Stimulated activated naive CD8-positive, alpha-beta T cell treated with anti-CD3 and anti-CD28 coated beads, Interleukin-15, Interleukin-2, amounts not matched to agents 100 ng/mL and 50 ng/mL, for 24 hours (primary cell): ENCODE data around the gene XYLT2.
"Not testable (repeated sequence)": the region's sequence is repeated elsewhere in the genome, so short reads cannot be mapped to it uniquely, and the experiment has no call there.

ENCODE experiments used
- H3K27ac Mint-ChIP-seq: one replicate; pipeline ENCODE4 v1.8.0; 2021; ENCODE audit warnings: mild to moderate bottlenecking, mixed read lengths
- H3K27me3 Mint-ChIP-seq: one replicate; pipeline ENCODE4 v1.8.0; 2021; ENCODE audit warnings: mixed read lengths
- H3K36me3 Mint-ChIP-seq: one replicate; pipeline ENCODE4 v1.8.0; 2021; ENCODE audit warnings: low read depth, mixed read lengths
- H3K4me1 Mint-ChIP-seq: one replicate; pipeline ENCODE4 v1.8.0; 2021; ENCODE audit warnings: low read depth, mixed read lengths
- H3K4me3 Mint-ChIP-seq: one replicate; pipeline ENCODE4 v1.8.0; 2021; ENCODE audit warnings: mild to moderate bottlenecking, mixed read lengths
- H3K9me3 Mint-ChIP-seq: one replicate; pipeline ENCODE4 v1.8.0; 2021; ENCODE audit warnings: mixed read lengths

XYLT2 gene

DNA sequence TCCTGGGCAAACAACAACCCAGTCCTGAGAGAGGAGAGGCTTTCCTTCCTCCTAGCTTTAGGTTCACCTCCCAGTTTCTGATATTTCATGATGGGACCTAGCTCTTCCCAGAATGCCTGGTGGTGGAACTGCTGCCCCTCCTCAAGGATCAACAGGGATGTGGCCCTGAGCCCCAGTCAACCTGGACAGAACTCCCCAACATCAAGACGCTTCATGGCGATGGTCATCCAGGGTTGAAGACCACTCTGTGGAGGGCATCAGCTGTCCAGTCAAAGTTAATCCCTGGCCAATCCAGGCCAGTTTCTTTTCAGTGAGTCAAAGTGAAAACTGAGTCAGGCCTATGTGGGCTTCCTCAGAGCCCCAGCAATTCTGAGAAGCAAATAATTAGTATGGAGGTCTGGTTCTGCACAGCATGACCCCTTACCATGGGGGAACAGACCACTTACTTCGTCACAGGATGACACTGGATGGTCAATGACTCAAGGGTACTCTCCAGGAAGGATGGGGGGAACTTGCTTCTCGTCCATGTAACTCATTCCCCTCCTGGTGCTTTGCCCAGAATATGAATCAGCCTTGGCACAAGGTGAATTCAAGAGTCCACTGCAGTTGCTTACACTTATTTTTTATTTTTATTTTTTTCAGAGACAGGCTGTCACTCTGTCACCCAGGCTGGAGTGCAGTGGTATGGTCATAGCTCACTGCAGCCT, 14.7 kb upstream of the XYLT2 start:
- Mint-ChIP-seq H3K36me3 (no peaks in the 10 kb centered on the region), H3K27me3 (peaks cover 11% of the 10 kb centered on the region), H3K9me3 (no peaks in the 10 kb centered on the region), H3K4me3 (no peak overlapping the region), H3K4me1 (peaks cover 19% of the 10 kb centered on the region), H3K27ac (peak overlapping the region; percentile 45)

DNA sequence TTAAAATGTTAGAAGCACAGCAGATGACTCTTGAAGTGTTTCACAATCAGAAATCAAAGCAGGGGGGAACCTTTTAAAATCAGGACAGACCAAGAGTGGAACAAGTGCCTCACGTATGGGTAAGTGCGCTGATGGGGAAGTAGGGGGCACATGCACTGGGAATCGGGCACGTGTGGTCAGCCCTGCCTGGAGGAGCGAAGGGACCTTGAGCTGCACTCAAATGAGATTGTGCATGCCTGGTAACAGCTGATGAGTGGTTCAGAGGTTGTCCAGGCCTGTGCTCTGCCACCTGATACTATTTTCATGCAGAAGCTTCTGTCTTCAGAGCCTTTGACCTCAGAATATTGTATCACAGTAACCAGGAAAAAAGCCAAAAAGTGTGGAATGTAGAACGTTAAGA, 13.7 kb upstream of the XYLT2 start:
- Mint-ChIP-seq H3K9me3 (no peaks in the 10 kb centered on the region), H3K27ac (no peak overlapping the region), H3K36me3 (no peaks in the 10 kb centered on the region), H3K4me1 (peaks cover 13% of the 10 kb centered on the region), H3K27me3 (peaks cover 11% of the 10 kb centered on the region), H3K4me3 (no peak overlapping the region)

DNA sequence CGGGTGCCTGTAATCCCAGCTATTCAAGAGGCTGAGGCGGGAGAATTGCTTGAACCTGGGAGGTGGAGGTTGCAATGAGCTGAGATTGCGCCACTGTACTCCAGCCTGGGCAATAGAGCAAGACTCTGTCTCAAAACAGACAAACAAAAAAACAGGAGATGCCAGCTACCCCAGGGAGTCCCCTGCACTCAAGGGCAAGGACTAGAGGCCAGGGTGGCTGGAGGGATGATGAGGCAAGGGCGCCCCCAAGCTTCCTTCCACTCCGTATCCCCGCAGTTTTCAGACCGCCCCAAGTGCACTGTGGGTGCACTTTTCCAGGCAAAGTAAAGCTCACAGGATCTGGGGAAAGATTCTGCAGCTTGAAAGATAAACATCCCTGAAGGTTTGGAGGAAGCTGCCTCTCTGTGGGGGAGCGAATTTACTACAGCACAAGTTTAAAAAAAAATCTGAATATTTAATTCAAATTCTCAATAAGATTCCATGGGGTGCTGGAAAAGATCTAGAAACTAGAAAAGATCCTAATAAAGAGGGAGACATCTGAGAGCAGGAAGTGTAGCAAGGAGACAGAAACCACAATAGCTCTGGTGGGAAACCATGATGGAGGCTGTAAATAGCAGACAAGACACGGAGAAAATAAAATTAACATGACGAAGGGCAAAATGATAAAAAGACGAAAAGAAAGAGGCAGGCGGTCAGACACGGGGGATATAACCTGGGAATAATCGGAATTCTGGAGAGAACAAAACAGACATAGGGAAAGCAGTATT, 12.5 kb upstream of the XYLT2 start:
- peak overlapping the region; percentile 36 for H3K27ac Mint-ChIP-seq

GRCh38 chr17:50337956-50338355, 8.0 kb upstream of the XYLT2 start:
- no peak overlapping the region for H3K27ac Mint-ChIP-seq
- H3K36me3 Mint-ChIP-seq: peaks cover 5% of the 10 kb centered on the region
- H3K27me3 Mint-ChIP-seq: peaks cover 13% of the 10 kb centered on the region

More for the DNA sequence above, 12.5 kb upstream of the XYLT2 start:
- H3K9me3 Mint-ChIP-seq, H3K36me3 Mint-ChIP-seq: not testable (repeated sequence)
- Mint-ChIP-seq H3K4me3 (peak overlapping the region; percentile 54), H3K4me1 (peaks cover 13% of the 10 kb centered on the region), H3K27me3 (peaks cover 11% of the 10 kb centered on the region)

DNA sequence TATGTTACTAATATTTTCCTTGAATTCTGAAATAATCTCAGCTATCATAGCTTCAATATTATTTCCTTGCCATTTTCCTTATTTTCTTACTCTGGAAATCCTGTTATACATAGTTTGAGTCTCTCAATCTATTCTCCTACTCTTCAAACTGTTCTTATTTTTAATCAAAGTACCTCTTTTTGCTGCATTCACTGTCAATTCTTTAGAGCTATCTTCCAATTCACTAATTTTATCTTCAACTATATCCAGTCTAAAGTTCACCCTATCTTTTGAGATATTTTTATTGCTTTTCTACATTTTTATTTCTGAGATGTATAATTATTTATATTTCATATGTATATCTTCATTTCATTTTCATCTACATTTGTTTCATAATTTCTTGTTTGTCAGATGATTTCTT, 7.3 kb upstream of the XYLT2 start:
- Mint-ChIP-seq H3K27ac (no peak overlapping the region), H3K27me3 (peaks cover 11% of the 10 kb centered on the region), H3K36me3 (peaks cover 5% of the 10 kb centered on the region), H3K4me1 (peaks cover 6% of the 10 kb centered on the region), H3K4me3 (no peak overlapping the region), H3K9me3 (peaks cover 14% of the 10 kb centered on the region)

More at GRCh38 chr17:50337956-50338355, 8.0 kb upstream of the XYLT2 start:
- H3K4me1 Mint-ChIP-seq: peaks cover 9% of the 10 kb centered on the region
- peaks cover 14% of the 10 kb centered on the region for H3K9me3 Mint-ChIP-seq
- no peak overlapping the region for H3K4me3 Mint-ChIP-seq

DNA sequence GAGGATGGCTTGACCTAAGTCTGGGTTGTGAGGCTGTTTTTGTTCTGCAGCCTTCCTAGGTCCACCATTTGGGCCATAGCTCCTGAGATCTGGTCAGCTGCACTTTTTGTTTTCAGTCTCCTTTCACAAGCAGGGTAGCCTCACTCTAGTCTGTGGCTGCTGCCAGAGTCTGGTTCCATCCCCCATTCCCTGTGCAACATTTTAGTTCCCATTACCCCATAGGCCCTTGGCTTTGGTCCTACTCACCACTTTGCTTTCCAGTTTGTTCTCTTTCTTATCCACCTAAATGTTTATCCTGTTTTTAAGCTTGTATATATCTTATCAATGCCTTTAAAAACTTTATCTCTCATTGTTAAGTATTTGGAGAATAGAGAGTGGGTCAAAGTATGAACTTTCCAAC, 6.5 kb upstream of the XYLT2 start:
- peaks cover 6% of the 10 kb centered on the region for H3K27me3 Mint-ChIP-seq
- H3K36me3 Mint-ChIP-seq: peaks cover 5% of the 10 kb centered on the region
- no peak overlapping the region for H3K27ac Mint-ChIP-seq
- peaks cover 1% of the 10 kb centered on the region for H3K4me1 Mint-ChIP-seq
- H3K4me3 Mint-ChIP-seq: no peak overlapping the region
- H3K9me3 Mint-ChIP-seq: peaks cover 14% of the 10 kb centered on the region

DNA sequence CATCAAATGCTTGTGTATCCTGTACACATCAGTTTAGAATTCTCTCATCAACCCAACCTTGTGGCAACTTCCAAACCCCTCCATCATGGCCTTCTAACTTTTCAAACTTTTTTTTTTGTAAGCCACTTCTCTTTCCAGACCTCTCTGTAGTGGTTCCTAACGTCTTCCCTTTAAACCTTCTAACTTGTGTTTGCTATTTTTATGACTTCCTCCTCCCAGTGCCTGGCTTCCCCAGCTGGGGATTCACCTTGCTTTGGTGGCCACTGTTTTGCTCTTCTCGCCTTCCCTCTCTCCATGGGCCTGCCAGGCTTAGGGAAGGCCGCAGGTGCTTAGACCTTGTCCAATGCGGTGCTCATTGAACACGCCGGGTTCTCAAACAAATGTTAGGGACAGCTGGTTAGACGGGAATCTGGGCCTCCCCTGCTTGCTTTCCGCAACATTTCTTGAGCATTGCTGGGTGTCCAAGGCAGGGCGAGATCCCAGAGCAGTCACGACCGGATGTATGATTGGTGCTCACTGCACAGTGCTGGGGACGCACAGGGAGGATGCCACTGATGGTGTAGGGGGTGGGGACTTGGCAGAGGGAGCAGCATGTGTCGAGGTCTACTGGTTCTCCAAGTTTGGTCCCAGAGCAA, 1.1 kb upstream of the XYLT2 start:
- Mint-ChIP-seq H3K27ac (peak overlapping the region; percentile 50), H3K36me3 (peaks cover 7% of the 10 kb centered on the region), H3K27me3 (peaks cover 6% of the 10 kb centered on the region), H3K9me3 (no peaks in the 10 kb centered on the region), H3K4me1 (peaks cover 38% of the 10 kb centered on the region), H3K4me3 (peak overlapping the region; percentile 81)

DNA sequence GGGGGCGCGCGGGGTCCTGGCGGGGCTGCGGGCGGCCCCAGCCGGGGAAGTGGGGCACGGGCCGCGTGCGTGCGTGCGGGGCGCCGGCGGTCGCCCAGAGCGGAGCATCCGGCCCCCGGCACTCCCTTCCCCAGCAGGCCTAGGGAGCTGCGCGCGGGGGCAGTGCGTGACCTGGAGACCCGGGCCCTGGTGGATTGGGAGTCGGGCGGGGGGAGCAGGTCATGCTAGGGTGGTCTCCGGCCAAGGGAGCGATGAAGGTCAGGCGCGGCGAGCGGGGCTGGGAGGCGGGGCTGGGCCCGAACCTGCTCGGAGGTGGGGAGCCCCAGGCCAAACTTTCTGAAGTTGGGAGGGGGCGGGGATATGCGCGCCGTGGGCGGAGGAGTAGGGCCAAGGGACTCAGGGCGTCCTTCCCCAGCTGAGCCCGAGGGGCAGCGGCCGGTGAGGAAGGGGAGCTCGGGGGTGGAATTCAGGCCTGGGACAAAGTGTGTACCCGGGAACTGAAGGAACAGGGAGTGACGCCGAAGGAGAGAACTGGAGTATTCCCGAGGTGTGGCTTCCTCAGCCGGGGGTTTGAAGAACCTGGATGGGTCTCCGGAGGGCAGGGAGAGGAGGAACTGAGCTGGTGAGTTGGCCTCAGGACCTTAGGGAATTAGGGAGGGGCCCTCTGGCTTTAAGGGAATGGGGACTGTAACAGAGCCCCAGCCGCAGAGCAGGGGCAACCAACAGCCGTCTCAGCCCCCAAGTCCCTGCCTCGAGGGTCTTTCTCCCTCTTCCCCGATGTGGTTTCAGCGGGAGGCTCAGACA, 589 bp downstream of the XYLT2 start:
- H3K9me3 Mint-ChIP-seq: no peaks in the 10 kb centered on the region
- peak overlapping the region; percentile 92 for H3K4me3 Mint-ChIP-seq
- peak overlapping the region; percentile 79 for H3K27ac Mint-ChIP-seq
- H3K27me3 Mint-ChIP-seq: no peaks in the 10 kb centered on the region
- peaks cover 38% of the 10 kb centered on the region for H3K4me1 Mint-ChIP-seq
- H3K36me3 Mint-ChIP-seq: peaks cover 7% of the 10 kb centered on the region

DNA sequence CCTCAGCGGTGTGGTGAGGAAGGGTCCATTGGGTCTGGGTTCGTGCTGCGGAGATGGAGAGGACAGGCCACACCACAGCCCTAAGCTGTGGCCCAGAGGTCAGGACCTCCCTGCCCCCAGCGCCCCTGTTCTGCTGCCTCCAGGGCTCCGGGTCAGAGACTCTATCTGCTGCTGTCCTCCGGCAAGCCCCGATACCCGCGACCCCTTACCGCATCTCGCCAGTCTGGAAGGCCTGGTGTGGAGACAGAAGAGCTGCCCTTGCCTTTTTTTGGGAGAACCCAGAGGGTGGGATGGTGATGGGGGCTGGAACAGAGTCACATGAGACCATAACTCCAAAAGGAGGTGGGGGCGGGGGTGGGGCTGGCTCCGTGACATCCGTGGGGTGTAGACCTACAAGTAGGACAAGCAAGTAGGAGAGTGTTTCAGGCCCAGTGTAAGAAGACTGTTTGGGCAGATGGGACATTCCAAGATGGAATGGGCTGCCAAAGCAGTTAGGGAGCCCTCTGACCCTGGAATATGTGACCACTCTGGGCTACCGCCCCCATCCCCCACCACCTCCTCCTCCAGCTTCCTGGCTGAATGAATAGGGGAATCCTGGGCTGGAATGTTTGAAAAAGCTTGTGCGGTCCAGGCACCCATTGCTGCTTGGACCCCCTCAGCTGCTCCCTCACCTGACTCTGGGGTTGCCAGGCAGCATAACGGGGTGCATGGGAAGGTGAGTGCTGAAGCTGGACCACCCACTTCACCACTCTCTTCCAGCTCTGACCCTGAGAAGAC, 1.4 kb downstream of the XYLT2 start:
- peaks cover 7% of the 10 kb centered on the region for H3K36me3 Mint-ChIP-seq
- H3K4me3 Mint-ChIP-seq: peak overlapping the region; percentile 92
- peaks cover 38% of the 10 kb centered on the region for H3K4me1 Mint-ChIP-seq
- H3K27me3 Mint-ChIP-seq: no peaks in the 10 kb centered on the region
- H3K9me3 Mint-ChIP-seq: no peaks in the 10 kb centered on the region
- H3K27ac Mint-ChIP-seq: peak overlapping the region; percentile 79

DNA sequence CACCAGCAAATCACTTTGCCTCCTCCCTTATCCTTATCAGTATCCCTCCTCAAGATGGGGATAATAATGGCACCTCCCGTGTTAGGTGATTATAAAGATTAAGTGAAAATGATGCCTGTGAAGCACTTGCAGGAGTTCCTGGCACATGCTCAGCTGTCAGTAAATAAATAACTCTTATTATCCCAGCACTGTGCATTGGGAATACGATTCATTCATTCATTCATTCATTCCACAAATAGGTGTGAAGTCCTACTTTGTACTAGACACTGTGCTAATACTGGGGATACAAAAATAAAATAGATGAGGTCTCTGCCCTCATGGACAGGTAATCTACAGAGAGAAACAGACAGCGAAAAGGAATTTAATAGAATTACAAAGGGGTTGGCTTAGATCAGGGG, 2.0 kb downstream of the XYLT2 start:
- no peaks in the 10 kb centered on the region for H3K9me3 Mint-ChIP-seq
- H3K27ac Mint-ChIP-seq: peak overlapping the region; percentile 34
- no peaks in the 10 kb centered on the region for H3K27me3 Mint-ChIP-seq
- peak overlapping the region; percentile 92 for H3K4me3 Mint-ChIP-seq
- peaks cover 7% of the 10 kb centered on the region for H3K36me3 Mint-ChIP-seq
- peaks cover 38% of the 10 kb centered on the region for H3K4me1 Mint-ChIP-seq

- peaks cover 11% of the 10 kb centered on the region for H3K36me3 Mint-ChIP-seq
- H3K27ac Mint-ChIP-seq: peak overlapping the region; percentile 34
- no peak overlapping the region for H3K4me3 Mint-ChIP-seq
- no peaks in the 10 kb centered on the region for H3K27me3 Mint-ChIP-seq
- H3K9me3 Mint-ChIP-seq: no peaks in the 10 kb centered on the region
- H3K4me1 Mint-ChIP-seq: peaks cover 38% of the 10 kb centered on the region
Observed at GRCh38 chr17:50348522-50349242, 2.8 kb downstream of the XYLT2 start.

- no peaks in the 10 kb centered on the region for H3K9me3 Mint-ChIP-seq
- H3K27ac Mint-ChIP-seq: no peak overlapping the region
- H3K4me3 Mint-ChIP-seq: no peak overlapping the region
- peaks cover 38% of the 10 kb centered on the region for H3K4me1 Mint-ChIP-seq
- H3K36me3 Mint-ChIP-seq: peaks cover 12% of the 10 kb centered on the region
- H3K27me3 Mint-ChIP-seq: no peaks in the 10 kb centered on the region
Observed at GRCh38 chr17:50349243-50349600, 3.3 kb downstream of the XYLT2 start.

DNA sequence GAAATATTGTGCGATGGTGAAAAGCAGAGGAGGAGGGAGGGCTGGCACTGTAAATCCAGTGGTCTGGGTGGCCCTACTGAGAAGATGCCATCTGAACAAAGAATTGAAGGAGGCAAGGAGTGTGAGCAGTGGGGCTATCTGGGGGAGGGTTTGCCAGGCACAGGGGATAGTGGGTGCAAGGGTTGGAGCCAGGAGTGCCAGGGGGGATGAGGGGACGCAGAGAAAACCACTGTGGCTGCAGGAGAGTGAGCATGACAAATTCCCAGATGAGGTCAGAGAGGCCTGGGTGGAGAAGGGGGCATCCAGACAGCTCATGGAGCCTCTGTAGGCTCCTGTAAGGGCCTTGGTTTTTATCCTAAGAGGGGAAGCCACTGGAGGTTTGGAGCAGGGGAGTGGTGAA, 4.8 kb downstream of the XYLT2 start:
- no peak overlapping the region for H3K27ac Mint-ChIP-seq
- no peak overlapping the region for H3K4me3 Mint-ChIP-seq
- H3K36me3 Mint-ChIP-seq: peaks cover 14% of the 10 kb centered on the region
- H3K4me1 Mint-ChIP-seq: peaks cover 26% of the 10 kb centered on the region
- H3K9me3 Mint-ChIP-seq: no peaks in the 10 kb centered on the region
- no peaks in the 10 kb centered on the region for H3K27me3 Mint-ChIP-seq
